Activated naive CD4-positive, alpha-beta T cell treated with anti-CD3 and anti-CD28 coated beads, Interleukin-2, amount 50 U/mL, for 16 hours (primary cell): ENCODE results near the gene SCRN2.

Experiments
- DNase-seq: peaks from one replicate; pipeline ENCODE4 v3.0.0-alpha.2; 2020

The SCRN2 gene

DNA sequence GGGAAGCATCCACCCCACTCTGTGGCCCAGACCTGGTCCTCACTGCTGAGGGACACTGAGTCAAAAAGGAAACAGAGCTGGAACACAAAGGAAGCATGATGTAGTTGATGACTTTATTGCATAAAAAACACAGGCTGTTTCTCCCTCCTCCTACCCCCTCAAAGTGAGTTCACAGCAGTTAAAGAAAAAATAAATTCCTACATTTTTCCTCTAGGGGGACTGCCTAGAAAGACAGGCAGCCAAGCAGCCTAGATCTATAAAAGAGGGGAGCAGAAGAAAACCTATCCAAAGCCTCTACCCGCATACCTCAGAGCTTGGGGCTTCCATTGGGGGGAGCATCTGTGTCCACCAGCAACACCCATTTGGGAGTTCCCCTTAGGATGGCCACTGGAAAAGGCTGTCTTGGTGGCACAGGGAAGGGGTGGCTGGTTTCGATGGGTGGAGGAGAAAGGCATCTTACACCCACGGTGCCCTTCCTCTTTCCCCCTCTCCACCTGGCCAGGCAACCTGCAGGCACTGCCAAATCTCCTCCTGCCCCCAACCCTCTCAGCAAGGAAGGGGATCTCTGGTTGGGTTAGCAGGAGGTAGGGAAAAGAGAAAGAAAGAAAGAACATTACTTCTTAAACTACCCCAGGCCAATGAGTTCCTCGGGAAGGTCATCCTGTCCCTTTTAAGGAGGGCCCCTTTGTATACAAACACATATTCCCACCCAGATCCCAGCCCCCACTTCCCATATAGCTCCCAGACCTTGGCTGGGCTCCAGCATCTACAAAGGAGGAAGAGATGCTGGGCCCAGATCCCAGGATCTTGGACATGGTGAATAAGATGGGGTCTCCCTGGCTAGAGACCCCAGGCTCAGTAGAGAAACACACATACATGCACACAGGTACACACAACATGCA, 4.0 kb upstream of the SCRN2 start:
- DNase-seq = no peak

DNA sequence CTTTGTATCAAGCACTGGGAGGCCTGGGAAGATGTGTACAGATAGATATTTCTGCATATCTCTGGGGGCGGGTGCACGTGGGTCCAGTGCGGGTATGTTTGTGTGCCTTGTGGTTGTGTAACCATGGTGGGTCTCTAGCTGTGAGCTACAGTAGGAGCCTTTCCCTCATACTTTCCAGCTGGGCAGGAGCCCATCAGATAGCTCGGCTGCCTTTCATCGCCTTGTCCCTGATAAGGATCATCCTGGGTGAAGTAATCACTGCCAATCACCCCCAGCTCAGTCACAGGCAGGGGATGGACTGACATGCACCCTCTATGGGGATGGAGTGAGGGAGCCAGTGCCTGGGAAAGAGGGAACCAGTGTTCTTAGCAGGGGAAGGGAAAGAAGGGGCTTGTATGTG, 3.2 kb upstream of the SCRN2 start:
- DNase-seq = no peak

DNA sequence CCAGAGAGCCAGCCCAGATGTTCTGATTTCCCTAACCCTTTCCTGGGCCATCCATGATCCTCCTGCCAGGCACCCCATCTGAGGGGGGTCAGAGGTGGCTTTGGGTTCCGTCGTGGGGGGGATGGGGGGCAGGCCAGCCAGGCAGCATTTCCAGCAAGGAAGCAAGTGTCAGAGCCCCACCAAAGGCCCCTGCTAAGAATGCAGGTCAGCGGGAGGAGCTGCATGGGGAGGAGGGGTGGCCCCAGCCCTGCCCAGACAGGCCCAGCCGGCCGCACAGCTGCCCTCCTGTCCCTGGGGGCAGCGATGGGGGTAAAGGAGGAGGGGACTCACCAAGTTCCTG, 2.3 kb upstream of the SCRN2 start:
- DNase-seq = no peak

DNA sequence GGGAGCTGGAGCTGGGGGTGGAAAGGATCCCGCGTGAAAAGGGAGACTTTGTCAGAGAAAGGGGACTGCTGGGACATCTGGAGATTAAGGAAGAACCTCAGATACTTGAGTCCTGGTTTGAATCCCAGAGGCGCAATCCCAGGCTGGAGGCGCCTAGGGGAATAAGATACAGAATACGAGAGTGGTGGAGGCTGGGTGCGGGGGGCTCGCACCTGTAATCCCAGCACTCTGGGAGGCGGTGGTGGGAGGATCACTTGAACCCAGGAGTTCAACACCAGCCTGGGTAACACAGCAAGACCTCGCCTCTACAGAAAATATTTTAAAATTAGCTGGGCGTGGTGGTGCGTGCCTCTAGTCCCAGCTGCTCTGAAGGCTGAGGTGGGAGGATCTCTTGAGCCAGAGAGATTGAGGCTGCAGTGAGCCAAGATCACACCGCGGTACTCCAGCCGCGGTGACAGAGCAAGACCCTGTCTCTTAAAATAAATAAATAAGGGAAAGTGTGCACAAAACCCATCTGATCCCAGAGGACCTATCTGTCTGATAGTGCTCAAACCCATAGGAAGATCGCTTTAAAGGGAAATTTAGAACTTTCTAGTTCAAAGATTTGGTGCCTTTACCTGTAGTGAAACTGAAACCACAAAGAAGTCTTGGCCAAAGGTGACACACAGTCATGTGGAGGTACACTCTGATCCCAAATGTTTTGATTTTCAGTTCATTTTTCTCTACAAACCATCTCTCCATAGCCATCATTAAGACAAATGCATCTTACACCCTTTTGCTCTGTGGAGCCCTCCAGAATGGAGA, 617 bp upstream of the SCRN2 start:
- no peak for DNase-seq

DNA sequence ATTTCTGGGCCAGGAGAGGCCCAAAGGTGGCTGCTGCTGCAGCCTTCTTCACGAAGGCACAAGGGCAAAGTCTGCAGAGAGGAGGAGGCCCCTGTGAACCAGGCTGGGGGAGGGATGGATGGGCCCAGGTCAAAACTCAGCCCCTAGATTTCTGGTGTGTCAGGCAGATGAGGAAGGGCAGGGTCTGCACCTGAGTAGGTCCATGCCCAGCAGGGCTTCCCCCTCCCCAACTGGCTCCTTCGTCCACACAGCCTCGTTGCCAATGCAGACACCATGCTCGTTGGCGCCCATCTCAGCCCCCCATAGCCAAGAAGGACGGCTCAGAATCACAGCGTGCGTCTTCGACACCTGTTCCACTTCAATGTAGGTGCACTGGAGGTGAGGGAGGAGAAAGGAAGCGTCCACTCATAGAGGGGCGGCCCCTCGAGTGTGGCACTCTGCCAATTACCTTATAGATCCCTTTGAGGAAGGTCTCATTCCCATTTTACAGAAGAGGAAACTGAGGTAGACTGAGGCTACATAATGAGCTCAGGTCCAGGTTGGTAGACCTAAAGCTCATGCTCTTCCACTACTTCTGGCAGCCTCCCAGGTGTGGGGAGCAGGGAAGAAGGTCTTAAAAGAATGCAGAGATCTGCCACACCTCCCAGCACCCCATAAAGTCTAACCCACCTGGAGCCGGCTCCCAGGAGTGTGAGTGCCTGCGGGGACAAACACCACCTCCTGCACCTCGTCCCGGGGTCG, 902 bp downstream of the SCRN2 start:
- no peak for DNase-seq

DNA sequence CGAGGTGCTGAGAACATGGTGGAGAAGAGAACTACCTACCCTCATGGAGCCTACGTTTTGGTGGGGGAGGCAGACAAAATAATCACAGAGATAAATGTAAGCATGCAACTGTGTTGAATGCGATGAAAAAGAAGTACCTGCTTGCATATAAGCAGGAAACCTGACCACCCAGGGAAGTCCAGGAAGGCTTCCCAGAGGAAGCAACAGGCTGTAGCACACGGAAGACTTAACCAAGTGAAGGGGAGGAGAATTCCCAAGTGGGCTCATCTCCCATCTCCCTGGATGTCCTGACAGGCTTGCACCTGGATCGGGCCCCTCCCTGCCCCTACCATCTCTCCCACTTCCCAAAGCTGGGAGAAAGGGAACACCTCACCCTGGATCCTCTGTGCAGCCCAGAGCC, 2.0 kb downstream of the SCRN2 start:
- DNase-seq = no peak

DNA sequence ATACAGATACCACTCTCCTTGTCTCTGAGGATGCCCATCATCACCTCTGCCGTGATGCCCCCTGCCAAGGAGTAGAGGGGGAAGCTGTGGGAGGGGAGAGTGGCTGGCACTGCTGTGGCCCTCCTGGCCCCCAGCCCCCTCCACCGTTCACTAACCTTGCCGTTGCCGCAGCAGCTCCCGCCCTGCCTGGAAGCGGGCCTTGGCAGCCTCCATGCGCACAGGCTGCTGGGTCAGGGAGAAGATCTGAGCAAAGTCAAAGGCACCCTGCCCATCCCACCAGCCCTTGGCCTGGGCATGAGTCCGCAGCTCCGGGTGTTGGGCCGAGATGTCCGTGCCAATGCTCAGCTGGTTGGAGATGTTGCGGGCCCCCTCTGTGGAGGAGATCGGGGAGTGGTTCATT, 2.4 kb downstream of the SCRN2 start:
- DNase-seq = no peak

DNA sequence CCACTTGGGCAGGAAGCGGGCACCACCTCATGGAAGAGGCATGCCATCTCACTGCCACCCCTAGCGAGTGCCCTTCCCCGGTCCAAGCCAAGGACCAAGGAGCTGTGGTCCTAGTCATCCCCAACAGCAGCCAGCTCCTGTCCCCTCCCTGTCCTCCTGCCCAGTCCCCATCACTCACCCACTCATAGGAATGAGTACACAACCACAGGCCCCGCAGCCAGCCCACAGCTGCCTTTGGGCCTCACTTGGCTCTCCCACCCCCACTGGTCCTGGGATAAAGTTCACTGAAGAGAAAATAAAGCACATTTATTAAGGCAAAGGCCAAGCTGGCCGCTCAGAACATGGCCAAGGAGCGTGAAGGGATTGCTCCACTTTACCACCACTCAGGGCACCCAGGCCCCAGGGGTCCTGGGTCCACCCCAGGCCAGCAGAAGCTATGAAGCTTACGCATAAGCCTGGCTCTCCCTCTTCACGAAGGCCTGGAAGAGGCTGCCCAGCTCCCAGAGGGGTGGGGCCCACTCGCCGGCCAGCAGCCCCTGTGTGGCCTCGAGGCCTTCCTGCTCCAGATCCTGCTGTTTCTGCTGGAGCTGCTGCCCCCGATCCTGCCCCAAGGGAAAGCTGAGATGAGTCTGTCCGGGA, 3.6 kb downstream of the SCRN2 start:
- no peak for DNase-seq

DNA sequence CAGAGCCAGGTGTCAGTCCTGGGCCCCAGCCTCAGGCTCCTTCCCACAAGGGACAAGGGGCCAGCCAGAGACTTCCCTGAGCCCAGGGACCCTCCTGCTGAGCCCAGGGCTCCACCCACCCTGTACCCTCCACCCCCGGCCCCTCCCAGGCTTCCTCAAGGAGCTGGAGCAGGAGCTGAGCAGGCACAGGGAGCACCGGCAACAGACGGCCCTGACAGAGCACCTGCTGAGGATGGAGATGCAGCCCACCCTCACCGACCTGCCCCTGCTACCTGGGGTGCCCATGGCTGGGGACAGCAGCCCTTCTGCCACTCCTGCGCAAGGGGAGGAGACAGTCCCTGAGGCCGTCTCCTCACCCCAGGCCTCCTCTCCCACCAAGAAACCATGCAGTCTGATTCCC, 4.5 kb downstream of the SCRN2 start:
- no peak for DNase-seq

DNA sequence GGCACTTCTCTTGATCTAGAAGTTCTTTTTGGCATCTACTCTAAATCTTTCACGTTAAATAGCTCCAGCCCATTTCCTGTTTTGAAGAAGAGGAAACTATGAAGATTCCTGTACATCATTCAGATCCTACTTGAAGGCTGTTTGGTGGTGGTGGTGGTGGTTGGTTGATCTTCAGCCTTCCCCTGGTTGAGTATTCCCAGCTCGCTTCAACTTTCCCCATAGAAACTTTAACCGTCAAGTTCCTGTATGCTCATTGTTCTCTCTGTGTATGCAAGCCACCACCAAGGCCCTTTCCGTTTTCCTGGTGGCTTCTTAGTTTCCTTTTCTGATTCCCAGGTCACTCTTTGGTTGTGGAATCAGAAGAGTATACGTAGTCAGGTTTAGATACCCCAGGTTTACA, 6.3 kb downstream of the SCRN2 start:
- no peak for DNase-seq

DNA sequence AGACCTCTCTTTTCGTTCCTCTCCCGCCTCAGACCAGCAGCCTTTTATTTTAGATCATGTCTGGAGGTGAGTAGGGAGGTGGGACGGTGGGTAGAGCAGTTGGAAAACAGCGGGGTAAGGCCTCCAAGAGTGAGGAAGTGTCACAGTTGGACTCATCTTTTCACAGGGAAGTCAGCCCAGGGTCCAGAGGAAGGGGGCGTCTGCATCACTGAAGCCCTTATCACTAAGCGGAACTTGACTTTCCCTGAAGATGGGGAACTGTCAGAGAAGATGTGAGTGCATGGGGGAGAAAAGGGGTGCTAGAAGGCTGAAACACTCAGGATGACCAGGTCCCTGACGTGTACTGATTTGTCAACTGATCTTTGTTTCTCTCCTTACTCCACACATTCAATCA, 9.1 kb downstream of the SCRN2 start:
- DNase-seq = no peak

DNA sequence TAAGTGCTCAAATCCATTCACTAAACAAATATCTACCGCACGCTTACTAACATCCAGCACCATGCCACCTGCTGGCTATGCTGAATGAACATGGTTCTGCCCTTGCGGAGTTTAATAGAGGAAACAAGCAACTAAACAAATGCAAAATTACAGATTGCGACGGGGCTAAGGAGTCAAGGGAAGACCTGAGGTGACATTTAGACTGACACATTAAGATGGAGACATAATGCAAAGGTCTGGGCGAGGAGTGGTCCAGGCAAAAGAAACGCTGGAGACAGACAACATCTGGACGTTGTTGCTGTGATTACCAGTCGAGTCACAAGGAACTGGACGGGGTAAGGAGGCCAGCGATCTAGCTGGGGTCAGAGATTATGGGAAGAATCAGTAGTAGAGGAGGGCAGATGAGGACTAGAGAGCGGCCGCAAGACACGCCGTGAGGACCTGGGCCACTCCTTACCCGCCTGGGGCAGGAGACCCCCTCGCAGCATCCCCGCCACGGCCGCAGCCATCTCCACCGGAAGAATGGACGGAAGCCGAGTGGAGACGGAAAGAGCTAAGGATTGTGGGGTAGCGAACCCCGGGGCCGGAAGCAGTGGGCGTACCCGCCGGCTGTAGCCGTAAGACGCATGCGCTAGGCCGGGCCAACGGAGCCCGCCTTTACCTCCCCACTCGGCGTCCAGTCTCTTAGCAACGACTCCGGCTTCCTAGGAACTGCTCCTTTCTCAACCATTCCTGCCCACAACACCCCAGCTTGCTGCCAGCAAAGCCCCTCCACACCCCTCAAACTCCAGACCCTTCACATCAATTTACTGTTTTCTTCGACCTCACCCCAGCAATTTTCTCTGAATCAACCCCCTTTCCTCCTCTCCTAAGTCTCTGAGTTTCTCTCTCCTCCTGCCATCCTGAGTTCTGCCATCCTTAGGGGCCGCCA, 9.8 kb downstream of the SCRN2 start, which contains the start of the genes LRRC46 and MRPL10:
Gene LRRC46 (plus strand): TSS at position 668 of the 931 bp plus-strand sequence. CDS start 320 bp downstream, outside the sequence.
Gene MRPL10 (minus strand): TSS at position 539 of the 931 bp plus-strand sequence. CDS start 30 bp downstream, at position 509.
- DNase-seq = peak; percentile 93

DNA sequence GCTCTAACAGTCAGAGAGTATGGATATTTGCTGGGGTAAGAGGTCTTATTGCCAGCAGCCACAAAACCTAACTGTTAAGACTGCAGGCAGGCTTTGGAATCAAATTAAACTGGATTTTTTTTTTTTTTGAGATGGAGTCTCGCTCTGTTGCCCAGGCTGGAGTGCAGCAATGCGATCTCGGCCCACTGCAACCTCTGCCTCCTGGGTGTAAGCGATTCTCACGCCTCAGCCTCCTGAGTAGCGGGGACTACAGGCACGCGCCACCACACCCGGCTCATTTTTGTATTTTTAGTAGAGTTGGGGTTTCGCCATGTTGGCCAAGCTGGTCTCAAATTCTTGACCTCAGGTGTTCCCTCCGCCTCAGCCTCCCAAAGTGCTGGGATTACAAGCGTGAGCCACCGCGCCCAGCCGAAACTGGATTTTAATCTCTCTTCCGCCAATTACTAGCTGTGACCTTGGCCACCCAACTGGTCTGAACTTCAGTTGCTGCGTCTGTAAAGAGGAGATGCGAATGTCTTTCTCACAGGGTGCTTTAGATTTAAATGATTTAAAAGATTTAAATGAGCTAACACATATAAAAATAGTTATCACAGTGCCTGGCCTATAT, 10.6 kb downstream of the SCRN2 start:
- no peak for DNase-seq

DNA sequence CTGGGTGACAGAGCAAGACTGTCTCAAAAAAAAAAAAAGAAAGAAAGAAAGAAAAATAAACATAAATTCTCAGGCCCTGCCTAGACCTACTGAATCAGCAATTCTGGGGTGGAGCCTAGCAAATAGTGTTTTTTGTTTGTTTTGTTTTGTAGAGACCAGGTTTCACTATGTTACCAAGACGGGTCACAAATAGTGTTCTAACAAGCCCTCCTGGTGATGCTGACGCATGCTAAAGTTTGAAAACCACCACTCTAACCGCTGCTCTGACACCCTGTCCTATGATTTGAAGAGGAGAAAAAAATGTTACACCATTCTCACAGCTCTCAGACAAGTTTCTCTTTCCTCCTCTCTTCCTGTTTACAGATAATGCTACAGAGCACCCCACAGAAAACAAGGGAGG, 11.2 kb downstream of the SCRN2 start:
- no peak for DNase-seq

DNA sequence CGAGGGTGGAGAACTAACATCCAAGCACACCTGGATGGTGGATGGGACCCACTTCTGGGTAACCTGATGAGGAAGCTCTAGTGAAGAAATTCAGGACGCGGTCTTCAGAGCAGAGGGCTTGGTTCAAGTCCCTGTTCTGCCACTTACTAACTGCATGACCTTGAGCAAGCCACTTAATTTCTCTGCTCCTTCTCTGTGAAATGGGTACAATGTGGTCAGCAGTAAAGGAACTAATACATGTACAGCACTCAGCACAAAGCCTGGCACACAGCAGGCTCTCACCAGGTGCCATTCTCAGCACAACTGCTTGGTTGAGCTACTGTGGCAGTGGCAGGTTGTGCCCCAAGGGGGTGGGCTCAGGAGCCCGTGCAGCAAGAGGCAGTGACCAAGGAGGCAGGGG, 17.6 kb downstream of the SCRN2 start:
- no peak for DNase-seq

DNA sequence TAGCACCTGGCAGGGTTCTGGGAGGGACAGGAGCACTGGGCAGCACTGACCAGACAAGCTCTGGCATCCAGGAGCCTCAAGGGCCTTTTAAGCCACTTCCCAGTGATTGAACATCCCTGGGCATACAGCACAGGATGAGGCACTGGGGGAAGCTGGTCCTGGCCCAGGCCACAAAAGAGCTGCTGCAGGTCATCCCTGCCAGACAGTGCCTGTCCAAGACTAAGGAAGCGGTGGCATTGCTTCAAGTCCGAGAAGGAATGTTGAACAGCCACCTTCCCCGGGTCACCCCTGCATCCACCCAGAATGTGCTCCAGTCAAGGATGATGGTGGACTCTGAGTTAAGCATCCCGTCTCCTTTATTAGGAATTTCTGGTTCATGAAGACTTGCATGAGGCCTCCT, 18.3 kb downstream of the SCRN2 start:
- no peak for DNase-seq

DNA sequence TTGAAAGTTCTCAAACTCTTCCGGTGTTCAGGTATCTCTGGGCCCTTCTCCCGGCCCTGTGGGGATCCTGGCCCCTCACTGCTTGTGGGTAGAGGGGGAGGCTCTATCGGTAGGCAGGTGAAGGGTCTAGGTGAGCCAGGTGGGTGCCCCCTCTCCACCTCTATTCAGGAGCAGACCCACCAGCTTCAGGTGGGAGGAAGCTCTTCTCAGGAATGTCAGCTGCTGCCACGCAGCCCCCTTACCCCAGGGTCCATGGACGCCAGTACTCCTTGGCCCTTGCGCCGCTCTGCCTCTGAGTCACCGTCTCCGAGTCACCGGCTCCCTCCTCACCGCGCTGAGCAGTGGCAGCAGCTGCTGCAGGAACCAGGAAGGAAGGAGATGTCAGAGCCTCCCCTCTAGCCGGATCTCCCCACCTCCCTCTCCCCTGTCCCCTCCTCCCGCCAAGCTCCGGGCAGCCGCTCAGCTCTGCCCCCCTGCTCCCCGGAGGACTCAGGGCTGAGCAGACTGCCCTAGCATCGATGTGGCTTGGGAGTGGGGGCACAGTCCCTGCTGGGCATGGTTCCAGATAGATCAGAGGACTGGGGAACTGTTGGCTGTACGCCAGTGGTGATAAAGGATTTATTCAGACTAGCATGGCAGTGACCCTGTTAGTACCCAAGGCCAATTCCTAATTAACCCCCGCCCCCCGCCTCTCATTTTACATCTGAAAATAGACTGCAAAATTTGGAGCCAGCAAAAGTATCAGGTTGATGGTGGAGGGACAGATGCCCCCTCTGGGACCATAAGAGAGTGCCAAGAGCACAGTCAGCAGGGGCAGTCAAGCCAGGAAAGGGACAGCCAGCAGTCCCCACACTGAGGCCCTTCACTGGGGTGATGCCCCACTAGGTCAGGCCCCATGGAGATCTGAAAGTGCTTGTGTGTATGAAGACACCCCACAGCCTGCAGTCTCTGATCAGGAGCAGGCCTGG, 19.4 kb downstream of the SCRN2 start, which contains the start of gene OSBPL7:
Gene OSBPL7 (minus strand): TSS at position 371 of the 968 bp plus-strand sequence. CDS start 1,516 bp downstream, outside the sequence.
- peak; percentile 64 for DNase-seq

DNA sequence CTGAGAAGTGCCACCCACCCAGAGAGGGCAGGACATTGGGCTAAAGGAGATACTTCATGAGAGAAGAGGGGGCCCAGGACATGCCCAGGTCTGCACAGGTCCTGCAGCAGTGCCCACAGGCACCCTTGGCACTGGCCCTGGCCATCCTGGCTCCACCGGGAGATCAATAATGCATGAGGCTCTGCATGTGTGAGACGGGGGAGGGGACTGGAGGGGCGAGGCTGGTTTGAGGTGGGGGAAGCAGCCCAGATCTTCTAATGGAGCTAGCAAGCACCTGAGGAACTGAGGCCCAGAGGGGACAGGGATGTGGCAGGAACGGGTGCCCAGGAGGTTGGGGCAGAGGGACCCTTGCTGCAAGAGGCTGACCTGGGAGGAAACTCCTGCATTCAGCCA, 20.0 kb downstream of the SCRN2 start:
- DNase-seq = no peak

DNA sequence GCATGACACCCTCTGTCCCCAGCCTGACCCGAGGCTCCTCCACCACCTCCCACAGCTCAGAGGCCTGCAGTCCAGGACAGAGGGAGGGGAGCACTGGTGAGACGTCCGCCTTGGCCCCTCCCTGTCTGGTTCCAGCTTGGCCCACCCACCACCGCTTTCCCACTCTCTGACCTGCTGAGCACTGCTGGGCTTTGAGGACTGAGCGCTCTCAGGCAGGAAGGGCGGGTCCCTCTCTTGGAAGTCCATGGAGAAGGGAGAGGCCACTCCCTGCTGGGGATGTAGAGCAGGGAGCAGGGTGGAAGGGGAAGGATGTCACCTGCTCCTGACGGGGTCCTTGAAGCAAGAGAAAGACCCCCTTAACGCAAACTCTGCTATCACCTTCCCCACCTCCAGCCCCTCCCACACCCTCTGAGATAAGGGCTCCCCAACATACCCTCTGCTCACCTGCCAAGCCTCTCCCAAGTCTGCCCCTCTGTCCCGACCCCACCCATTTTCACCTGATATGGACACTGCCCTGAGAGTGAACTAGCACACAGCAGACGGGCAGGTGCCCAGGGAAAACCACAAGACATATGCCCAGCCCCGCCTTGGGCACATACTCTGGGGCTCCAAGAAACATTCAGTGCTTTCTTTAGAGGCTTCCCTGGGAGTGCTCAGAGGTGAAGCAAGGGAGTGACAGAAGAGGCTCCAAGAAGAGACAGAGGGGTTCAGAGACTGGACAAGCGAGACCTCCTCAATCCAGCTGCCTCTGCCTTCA, 20.9 kb downstream of the SCRN2 start:
- DNase-seq = no peak
